ENCODE measurements around the gene ELFN2.

ELFN2 gene

GRCh38 chr22:37417677-37418348, 9.5 kb downstream of the ELFN2 start:
- TF ChIP-seq CTCF (IDR thresholded peaks at IDR 0.05; ENCODE audit: low read depth, low read length, missing control alignments): no peak
- H3K4me3 ChIP-seq (replicated peaks; ENCODE audit: low read depth, low read length): no peak overlapping the region
- no peak for DNase-seq (ENCODE audit: extremely low read depth, low read depth)

- no peak overlapping the region for H3K4me3 ChIP-seq (replicated peaks; ENCODE audit: low read depth, low read length)
- TF ChIP-seq CTCF (IDR thresholded peaks at IDR 0.05; ENCODE audit: low read depth, low read length, missing control alignments): no peak
- no peak for DNase-seq (ENCODE audit: extremely low read depth, low read depth)
These were observed 10.0 kb downstream of the ELFN2 start for GRCh38 chr22:37417264-37417663.

- H3K4me3 ChIP-seq (replicated peaks; ENCODE audit: low read depth, low read length): no peak overlapping the region
- no peak for TF ChIP-seq CTCF (IDR thresholded peaks at IDR 0.05; ENCODE audit: low read depth, low read length, missing control alignments)
- no peak for DNase-seq (ENCODE audit: extremely low read depth, low read depth)
These were observed 10.5 kb downstream of the ELFN2 start for GRCh38 chr22:37416827-37417226.

GRCh38 chr22:37416389-37416788, 10.9 kb downstream of the ELFN2 start:
- H3K4me3 ChIP-seq (replicated peaks; ENCODE audit: low read depth, low read length): no peak overlapping the region
- DNase-seq (ENCODE audit: extremely low read depth, low read depth): no peak
- no peak for TF ChIP-seq CTCF (IDR thresholded peaks at IDR 0.05; ENCODE audit: low read depth, low read length, missing control alignments)

- no peak for TF ChIP-seq CTCF (IDR thresholded peaks at IDR 0.05; ENCODE audit: low read depth, low read length, missing control alignments)
- no peak for DNase-seq (ENCODE audit: extremely low read depth, low read depth)
- H3K4me3 ChIP-seq (replicated peaks; ENCODE audit: low read depth, low read length): no peak overlapping the region
These were observed 12.1 kb downstream of the ELFN2 start for GRCh38 chr22:37415210-37415609.

GRCh38 chr22:37414288-37414687, 13.0 kb downstream of the ELFN2 start:
- no peak overlapping the region for H3K4me3 ChIP-seq (replicated peaks; ENCODE audit: low read depth, low read length)
- no peak for TF ChIP-seq CTCF (IDR thresholded peaks at IDR 0.05; ENCODE audit: low read depth, low read length, missing control alignments)
- DNase-seq (ENCODE audit: extremely low read depth, low read depth): no peak

GRCh38 chr22:37413546-37413945, 13.7 kb downstream of the ELFN2 start:
- no peak overlapping the region for H3K4me3 ChIP-seq (replicated peaks; ENCODE audit: low read depth, low read length)
- no peak for DNase-seq (ENCODE audit: extremely low read depth, low read depth)
- TF ChIP-seq CTCF (IDR thresholded peaks at IDR 0.05; ENCODE audit: low read depth, low read length, missing control alignments): no peak
